ENCODE data around the gene GPR78.
"Not testable (repeated sequence)": the region's sequence is repeated elsewhere in the genome, so short reads cannot be mapped to it uniquely, and the experiment has no call there.

GPR78 gene

GRCh38 chr4:8614365-8615193, 34.4 kb downstream of the GPR78 start:
- no peak for DNase-seq (ENCODE audit: low read depth in 1 of 2, low spot score in 1 of 2)

- DNase-seq (ENCODE audit: low read depth in 1 of 2, low spot score in 1 of 2) = no peak
Observed at GRCh38 chr4:8615366-8615765, 35.2 kb downstream of the GPR78 start.

- no peak for DNase-seq (ENCODE audit: low read depth in 1 of 2, low spot score in 1 of 2)
Observed at GRCh38 chr4:8615921-8616787, 36.0 kb downstream of the GPR78 start.

GRCh38 chr4:8616831-8617230, 36.6 kb downstream of the GPR78 start:
- no peak for DNase-seq (ENCODE audit: low read depth in 1 of 2, low spot score in 1 of 2)

- no peak for DNase-seq (ENCODE audit: low read depth in 1 of 2, low spot score in 1 of 2)
Observed at GRCh38 chr4:8617486-8618040, 37.4 kb downstream of the GPR78 start.

GRCh38 chr4:8618421-8618820, 38.2 kb downstream of the GPR78 start:
- DNase-seq (ENCODE audit: low read depth in 1 of 2, low spot score in 1 of 2) = no peak

- no peak for DNase-seq (ENCODE audit: low read depth in 1 of 2, low spot score in 1 of 2)
Observed at GRCh38 chr4:8618961-8619720, 38.9 kb downstream of the GPR78 start.

GRCh38 chr4:8621135-8621534, 40.9 kb downstream of the GPR78 start:
- not testable (repeated sequence) for DNase-seq (ENCODE audit: low read depth in 1 of 2, low spot score in 1 of 2)

GRCh38 chr4:8624601-8625272, 44.5 kb downstream of the GPR78 start:
- DNase-seq (ENCODE audit: low read depth in 1 of 2, low spot score in 1 of 2) = not testable (repeated sequence)

- DNase-seq (ENCODE audit: low read depth in 1 of 2, low spot score in 1 of 2) = not testable (repeated sequence)
Observed at GRCh38 chr4:8630240-8630905, 50.2 kb downstream of the GPR78 start.

- not testable (repeated sequence) for DNase-seq (ENCODE audit: low read depth in 1 of 2, low spot score in 1 of 2)
Observed at GRCh38 chr4:8631896-8632295, 51.7 kb downstream of the GPR78 start.

- DNase-seq (ENCODE audit: low read depth in 1 of 2, low spot score in 1 of 2) = not testable (repeated sequence)
Observed at GRCh38 chr4:8634773-8635172, 54.6 kb downstream of the GPR78 start.

GRCh38 chr4:8635897-8636554, 55.8 kb downstream of the GPR78 start:
- DNase-seq (ENCODE audit: low read depth in 1 of 2, low spot score in 1 of 2) = not testable (repeated sequence)
